ENCODE data around the gene CIPC.

The CIPC gene

DNA sequence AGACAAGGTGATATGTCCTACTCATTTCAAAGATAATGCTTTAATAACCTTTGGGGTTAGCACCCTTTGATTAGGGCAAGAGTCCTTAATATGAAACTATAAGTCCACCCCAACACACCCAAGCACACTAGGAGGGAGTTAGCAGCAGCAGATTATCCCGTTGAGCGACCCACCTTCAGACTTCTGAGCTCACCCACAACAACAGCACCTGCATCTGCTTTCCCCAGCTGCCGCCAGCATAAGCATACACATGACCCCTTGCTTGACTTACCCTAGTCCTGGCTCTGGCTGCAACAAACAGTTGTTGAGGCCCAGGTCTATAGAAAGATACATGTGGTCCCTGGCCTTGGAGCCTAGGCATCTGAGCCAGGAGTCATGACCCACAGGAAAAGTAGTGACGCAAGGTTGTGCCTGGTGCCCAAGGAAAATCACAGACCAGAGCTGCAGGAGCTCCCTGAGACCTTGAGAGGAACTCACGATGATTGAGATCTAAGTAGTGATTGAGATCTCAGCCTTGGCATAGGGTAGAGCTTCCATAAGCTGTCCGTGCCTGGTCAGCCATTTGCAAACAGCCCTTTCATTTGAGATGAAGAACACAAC, 24.6 kb downstream of the CIPC start:
- Histone ChIP-seq H3K4me3 (ENCODE audit: low read depth, low read length) (no peak overlapping the region), H3K36me3 (replicated peaks) (no peaks in the 10 kb centered on the region), H3K27me3 (replicated peaks) (peaks cover 25% of the 10 kb centered on the region), H3K27ac (no peak overlapping the region)
- in situ Hi-C loops (cut with HindIII; ENCODE audit: low pct_ligation_motif_present, low sequenced_read_pairs), result no loop called here
- DNase-seq, result no peak
- TF ChIP-seq, protein P1, sequence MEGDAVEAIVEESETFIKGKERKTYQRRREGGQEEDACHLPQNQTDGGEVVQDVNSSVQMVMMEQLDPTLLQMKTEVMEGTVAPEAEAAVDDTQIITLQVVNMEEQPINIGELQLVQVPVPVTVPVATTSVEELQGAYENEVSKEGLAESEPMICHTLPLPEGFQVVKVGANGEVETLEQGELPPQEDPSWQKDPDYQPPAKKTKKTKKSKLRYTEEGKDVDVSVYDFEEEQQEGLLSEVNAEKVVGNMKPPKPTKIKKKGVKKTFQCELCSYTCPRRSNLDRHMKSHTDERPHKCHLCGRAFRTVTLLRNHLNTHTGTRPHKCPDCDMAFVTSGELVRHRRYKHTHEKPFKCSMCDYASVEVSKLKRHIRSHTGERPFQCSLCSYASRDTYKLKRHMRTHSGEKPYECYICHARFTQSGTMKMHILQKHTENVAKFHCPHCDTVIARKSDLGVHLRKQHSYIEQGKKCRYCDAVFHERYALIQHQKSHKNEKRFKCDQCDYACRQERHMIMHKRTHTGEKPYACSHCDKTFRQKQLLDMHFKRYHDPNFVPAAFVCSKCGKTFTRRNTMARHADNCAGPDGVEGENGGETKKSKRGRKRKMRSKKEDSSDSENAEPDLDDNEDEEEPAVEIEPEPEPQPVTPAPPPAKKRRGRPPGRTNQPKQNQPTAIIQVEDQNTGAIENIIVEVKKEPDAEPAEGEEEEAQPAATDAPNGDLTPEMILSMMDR (IDR thresholded peaks at IDR 0.05; ENCODE audit: low read depth, low read length, missing control alignments), result no peak

DNA sequence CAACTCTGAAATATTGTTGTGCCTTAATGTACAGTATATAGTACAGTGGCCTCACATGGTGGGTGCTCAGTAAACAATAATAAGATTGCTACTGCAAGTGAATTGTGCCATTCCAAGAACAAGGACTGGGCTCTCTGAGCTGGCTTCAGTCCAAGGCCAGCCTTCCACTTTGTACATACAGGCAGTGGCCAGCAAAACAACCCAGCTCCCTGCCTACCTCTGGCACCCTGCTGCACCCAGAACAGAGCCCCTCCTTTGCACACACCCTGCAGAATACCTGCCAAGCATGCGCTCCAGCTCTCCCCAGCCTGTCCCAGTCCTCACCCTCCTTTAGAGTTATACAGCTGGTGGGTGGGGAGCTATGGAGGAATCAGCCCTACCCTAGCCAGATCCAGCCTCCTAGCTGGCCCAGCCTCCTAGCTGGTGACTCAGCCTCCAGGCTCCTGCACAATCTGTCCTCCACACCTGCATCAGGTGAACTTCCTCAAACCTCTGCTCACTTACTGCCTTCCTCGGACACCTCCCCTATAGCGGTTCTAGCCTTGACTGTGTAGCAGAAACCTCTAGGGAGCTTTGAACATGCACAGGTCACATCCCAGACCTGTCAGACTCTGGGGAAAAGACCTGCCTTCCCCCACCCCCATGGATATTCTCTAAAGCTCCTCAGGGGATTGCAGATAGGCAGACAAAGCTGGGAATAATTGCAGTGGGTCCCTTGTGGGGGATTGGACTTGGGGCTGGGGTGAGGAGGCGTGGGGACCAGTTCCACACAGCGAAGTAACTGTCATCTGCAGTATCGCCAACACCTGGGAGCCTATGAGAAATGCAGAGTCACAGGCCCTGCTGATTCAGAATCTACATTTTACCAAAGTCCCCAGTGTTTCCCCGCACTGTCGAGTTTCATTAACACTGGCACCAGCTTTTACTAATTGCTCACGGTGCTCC, 25.6 kb downstream of the CIPC start:
- no peak for DNase-seq

DNA sequence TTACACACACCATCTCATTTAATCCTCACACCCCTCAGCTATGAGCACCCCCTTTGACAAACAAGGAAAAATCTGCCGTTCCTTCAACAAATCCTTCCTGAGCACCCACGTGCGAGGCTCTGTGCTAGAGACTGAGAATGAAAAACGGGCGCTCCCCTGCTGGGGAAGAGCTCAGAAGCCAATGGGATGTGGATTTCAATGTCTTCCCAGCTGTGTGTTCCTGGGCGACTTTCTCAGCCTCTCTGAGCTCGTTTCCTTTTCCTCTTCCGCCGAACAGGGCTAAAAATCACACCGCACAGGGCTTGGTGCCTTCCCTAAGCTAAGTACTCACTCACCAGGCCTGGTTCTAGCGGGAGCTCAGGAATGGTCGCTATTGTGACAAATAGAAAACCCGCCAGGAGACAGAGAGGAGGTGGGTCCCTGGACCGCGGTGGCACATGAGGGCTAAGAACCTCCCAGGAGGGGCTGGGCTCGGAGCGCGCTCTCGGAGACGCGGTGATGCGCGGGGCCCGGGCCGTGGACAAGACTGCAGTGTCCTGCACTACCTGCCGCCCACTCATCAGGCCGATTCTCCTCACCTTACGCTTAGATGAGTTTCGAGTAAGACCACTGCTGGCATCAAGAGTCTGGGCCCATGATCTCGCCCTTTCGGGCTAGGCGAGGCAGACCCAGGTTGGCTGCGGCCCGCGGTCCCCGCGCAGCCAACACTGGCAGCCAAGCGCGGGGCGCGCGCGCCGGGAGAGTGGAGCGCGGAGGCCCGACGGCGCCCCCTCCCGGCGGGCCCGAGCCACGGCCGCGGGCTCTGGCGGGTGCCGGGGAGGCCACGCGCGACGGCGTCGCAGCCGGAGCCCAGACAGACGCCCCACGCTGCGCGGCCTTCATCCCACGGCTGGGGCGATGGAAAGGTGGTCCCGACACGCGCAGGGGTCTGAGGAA, 26.6 kb downstream of the CIPC start:
- TF ChIP-seq, protein P1 (IDR thresholded peaks at IDR 0.05; ENCODE audit: low read depth, low read length, missing control alignments), result no peak
- Histone ChIP-seq H3K36me3 (replicated peaks) (no peaks in the 10 kb centered on the region), H3K27me3 (replicated peaks) (peaks cover 25% of the 10 kb centered on the region), H3K27ac (no peak overlapping the region), H3K4me3 (ENCODE audit: low read depth, low read length) (peak overlapping the region; percentile 52)
- DNase-seq, result no peak
- in situ Hi-C loops (cut with HindIII; ENCODE audit: low pct_ligation_motif_present, low sequenced_read_pairs), result no loop called here

More for the DNA sequence above, 25.6 kb downstream of the CIPC start:
- peaks cover 25% of the 10 kb centered on the region for H3K27me3 ChIP-seq (replicated peaks)
- H3K4me3 ChIP-seq (ENCODE audit: low read depth, low read length), result no peak overlapping the region
- no peaks in the 10 kb centered on the region for H3K36me3 ChIP-seq (replicated peaks)
- H3K27ac ChIP-seq, result no peak overlapping the region
- TF ChIP-seq, protein P1 (IDR thresholded peaks at IDR 0.05; ENCODE audit: low read depth, low read length, missing control alignments), result no peak
- in situ Hi-C loops (cut with HindIII; ENCODE audit: low pct_ligation_motif_present, low sequenced_read_pairs), result no loop called here

DNA sequence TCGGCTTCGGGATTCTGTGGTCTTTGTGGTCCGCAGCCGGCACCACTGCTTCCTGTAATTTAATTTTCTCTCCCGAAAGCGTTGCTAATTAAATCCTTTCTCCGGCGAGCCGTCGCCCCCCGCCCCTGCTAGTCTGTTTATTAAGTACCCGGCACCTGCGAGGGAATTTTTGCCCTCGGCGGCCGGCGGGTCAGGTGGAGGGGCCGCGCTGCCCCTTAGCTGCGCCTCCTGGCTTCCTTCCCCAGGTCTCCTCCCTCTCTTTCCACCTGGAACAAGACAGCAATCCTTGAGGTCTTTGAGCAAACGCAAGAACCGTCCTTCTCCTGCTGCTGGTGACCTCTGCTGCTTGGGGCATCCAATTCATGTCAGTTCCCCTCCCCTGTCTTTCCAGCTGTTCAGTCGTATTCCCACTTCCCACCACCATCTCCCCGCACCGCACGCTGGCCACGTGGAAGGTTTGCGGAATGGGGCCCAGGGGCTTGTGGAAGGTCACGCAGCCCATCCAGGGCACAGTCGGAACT, 27.3 kb downstream of the CIPC start:
- Histone ChIP-seq H3K27me3 (replicated peaks) (peaks cover 25% of the 10 kb centered on the region), H3K27ac (no peak overlapping the region), H3K36me3 (replicated peaks) (no peaks in the 10 kb centered on the region), H3K4me3 (ENCODE audit: low read depth, low read length) (no peak overlapping the region)
- in situ Hi-C loops (cut with HindIII; ENCODE audit: low pct_ligation_motif_present, low sequenced_read_pairs), result no loop called here
- TF ChIP-seq, protein P1 (IDR thresholded peaks at IDR 0.05; ENCODE audit: low read depth, low read length, missing control alignments), result no peak
- DNase-seq, result no peak

DNA sequence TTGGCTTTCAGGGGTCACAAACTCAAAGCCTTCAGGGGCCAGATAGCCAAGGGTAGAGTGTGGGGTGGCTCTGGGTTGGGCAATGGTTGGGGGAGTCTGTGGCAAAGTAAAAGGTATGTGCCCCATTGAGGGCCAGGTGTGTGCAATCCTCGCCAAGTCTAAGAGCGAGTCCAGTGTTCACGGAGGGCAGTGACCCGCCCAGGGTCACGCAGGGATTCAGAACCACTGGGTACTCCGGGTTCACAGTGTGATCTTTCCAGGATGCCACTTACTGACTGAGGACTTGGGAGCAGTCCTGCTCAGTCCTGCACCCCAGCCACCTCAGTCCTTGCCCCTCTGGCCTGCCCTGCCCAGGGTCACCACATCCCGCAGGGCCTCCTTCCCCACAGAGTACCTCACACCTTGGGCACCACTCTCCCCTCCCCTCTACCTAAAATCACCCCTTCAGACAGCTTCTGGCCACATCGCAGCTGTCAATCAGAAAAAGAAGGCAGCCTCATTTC, 27.8 kb downstream of the CIPC start:
- H3K4me3 ChIP-seq (ENCODE audit: low read depth, low read length), result no peak overlapping the region
- no peaks in the 10 kb centered on the region for H3K36me3 ChIP-seq (replicated peaks)
- no peak overlapping the region for H3K27ac ChIP-seq
- in situ Hi-C loops (cut with HindIII; ENCODE audit: low pct_ligation_motif_present, low sequenced_read_pairs), result no loop called here
- TF ChIP-seq, protein P1 (IDR thresholded peaks at IDR 0.05; ENCODE audit: low read depth, low read length, missing control alignments), result no peak
- no peak for DNase-seq
- H3K27me3 ChIP-seq (replicated peaks), result peaks cover 25% of the 10 kb centered on the region

Data from brain microvascular endothelial cell (primary cell).